GM12878 (cell line): ENCODE data around the gene MAN1A1. TPM values are rescaled to one million over a fixed set of nuclear protein-coding genes. Genes with fewer than 3 reads are reported as not detected.

Experiments
- ATAC-seq: fragments of 200-7000 bp; cut with Tn5 transposase; 3 replicates; pipeline ENCODE4 v1.9.1; 2020; ENCODE audit warnings: mild to moderate bottlenecking, moderate library complexity
- BruUV-seq: library from RNA; stranded (reverse); fragments of 400-500 nt; replicated peaks from 2 replicates; lab custom pipeline; 2021; lab: Mats Ljungman, UMichigan
- CTCF ChIA-PET: fragments of 300-600 bp; sonication (Branson Sonifier 250); formaldehyde crosslinking; extraction: SDS; loops from one replicate; lab custom pipeline; 2021; ENCODE audit warnings: inconsistent platforms; lab: Yijun Ruan, JAX
- POLR2A ChIA-PET: fragments of 350-600 bp; formaldehyde crosslinking; extraction: SDS; loops from one replicate; lab custom pipeline; 2021; ENCODE audit warnings: inconsistent platforms; lab: Charles Lee
- RAD21 ChIA-PET: fragments of 300-600 bp; sonication (Branson Sonifier 250); formaldehyde crosslinking; loops from one replicate; lab custom pipeline; 2023; ENCODE audit warnings: antibody characterized with exemption; ENCODE audit not compliant: unreplicated experiment; lab: Charles Lee
- SMC1A ChIA-PET: fragments of 300-600 bp; sonication (Branson Sonifier 250); formaldehyde crosslinking; loops from one replicate; lab custom pipeline; 2023; ENCODE audit not compliant: unreplicated experiment, uncharacterized antibody; lab: Charles Lee
- DNase-seq: peaks from one replicate; pipeline ENCODE4 v3.0.0-alpha.2; 2011; ENCODE audit warnings: low read depth, low spot score
- FAIRE-seq: peaks from 3 replicates; lab custom pipeline; 2011; peaks lifted over from hg19 to GRCh38; lab: Jason Lieb, UNC
- H2AFZ ChIP-seq: 2 replicates; pipeline ENCODE4 v1.6.0; 2011; ENCODE audit warnings: low read depth, low read length, control low read depth; ENCODE audit not compliant: control insufficient read depth
- H3K27ac ChIP-seq: 2 replicates; pipeline ENCODE4 v1.5.1; 2011; ENCODE audit warnings: control low read depth; ENCODE audit not compliant: control insufficient read depth, insufficient read depth
- H3K27me3 ChIP-seq, 2 experiments: replicated peaks in 1 of 2; 2 replicates each; pipeline versions ENCODE4 v1.6.0 to v1.6.1; 2011; ENCODE audit warnings: low read length in 1 of 2; ENCODE audit not compliant: control insufficient read depth in 2 of 2, insufficient read depth in 2 of 2
- H3K36me3 ChIP-seq, 2 experiments: 2 replicates each; pipeline ENCODE4 v1.5.1; 2011; ENCODE audit warnings: low read length in 1 of 2; ENCODE audit not compliant: control insufficient read depth in 2 of 2, insufficient read depth in 2 of 2
- H3K4me1 ChIP-seq: 2 replicates; pipeline ENCODE4 v1.6.1; 2011; ENCODE audit warnings: mild to moderate bottlenecking, low read length, moderate library complexity, mixed read lengths; ENCODE audit not compliant: control insufficient read depth, insufficient read depth
- H3K4me2 ChIP-seq: 2 replicates; pipeline ENCODE4 v1.6.0; 2011; ENCODE audit warnings: control low read depth; ENCODE audit not compliant: control insufficient read depth, insufficient read depth
- H3K4me3 ChIP-seq: fragments of 200-600 bp; sonication (generic); 2 replicates; pipeline ENCODE4 v1.5.1; 2016
- H3K79me2 ChIP-seq: 2 replicates; pipeline ENCODE4 v1.6.0; 2011; ENCODE audit warnings: low read length; ENCODE audit not compliant: control insufficient read depth, insufficient read depth
- H3K9ac ChIP-seq: 2 replicates; pipeline ENCODE4 v1.8.0; 2011; ENCODE audit warnings: low read length, control low read depth, mixed read lengths; ENCODE audit not compliant: control insufficient read depth, insufficient read depth
- H3K9me3 ChIP-seq: replicated peaks from 3 replicates; pipeline ENCODE4 v1.5.1; 2011; ENCODE audit warnings: mild to moderate bottlenecking, low read length; ENCODE audit not compliant: control insufficient read depth, insufficient read depth
- H4K20me1 ChIP-seq: 2 replicates; pipeline ENCODE4 v1.6.0; 2011; ENCODE audit not compliant: control insufficient read depth, insufficient read depth
- NKRF ChIP-seq: fragments of 450-650 bp; conservative IDR thresholded peaks from 2 replicates; pipeline ENCODE4 v1.6.1; 2017; ENCODE audit warnings: mild to moderate bottlenecking, moderate library complexity
- ZNF592 ChIP-seq: fragments of 450-650 bp; IDR thresholded peaks from 2 replicates; pipeline ENCODE4 v1.6.1; 2017; ENCODE audit warnings: mild to moderate bottlenecking, moderate library complexity
- WGBS: methylation state at CpG from one replicate; pipeline ENCODE4 v1.1.6; 2016; ENCODE audit warnings: low lambda C conversion rate; ENCODE audit not compliant: insufficient replicate concordance, insufficient coverage; ENCODE audit errors: missing lambda C conversion rate; 5-methylcytosine and 5-hydroxymethylcytosine counted together
- in situ Hi-C: fragments of 300-500 bp; cut with MboI; formaldehyde crosslinking; loops from 9 replicates; pipeline ENCODE4 v1.14.3; 2018; ENCODE audit warnings: mixed read lengths
- intact Hi-C: fragments of 100-400 bp; cut with micrococcal nuclease; formaldehyde crosslinking; loops from one replicate; pipeline ENCODE4 v1.14.2; 2022; ENCODE audit not compliant: unreplicated experiment
- polyA plus RNA-seq, 11 experiments: library from polyadenylated mRNA; depleted of rRNA in 4 of 11; unstranded in 6 of 11; stranded (reverse) in 5 of 11; fragments of >200 nt; fragmentation: Nextera tagmentation in 4 of 11; fragmentation: Illumina TruSeq in 1 of 11; extraction: Ambion mirVana in 4 of 11; extraction: Trizol in 1 of 11; gene quantifications; 1 replicate in 1 of 11; 2 replicates in 10 of 11; pipeline versions ENCODE4 v1.2.1 to v1.2.3, GENCODE V29; 2011 to 2016; ENCODE audit warnings: inconsistent platforms in 2 of 11, missing spikeins in 2 of 11, low read depth in 1 of 11
- total RNA-seq, 4 experiments: library from RNA; depleted of rRNA in 3 of 4; stranded (reverse); fragments of >200 nt in 3 of 4; fragmentation: Illumina TruSeq in 1 of 4; extraction: Trizol in 1 of 4; gene quantifications; 2 replicates each; pipeline versions ENCODE4 v1.2.1 to v1.2.3, GENCODE V29; 2013 to 2021

Gene MAN1A1
- total and polyA plus RNA-seq, 10 of the 15 experiments (the other 5 are each of a cell fraction or from before 2014, with no cell fraction given) = 5.4 to 28.1 (median 19.5) TPM

- 100% methylated on average over 1 of the region's 1 CpG for WGBS
- H4K20me1 ChIP-seq = no peaks in the 10 kb centered on the region
- in situ Hi-C loops = no loop called here
- DNase-seq (no peak), ATAC-seq (no peak), FAIRE-seq (no peak)
- H3K27me3 ChIP-seq = no peaks in the 10 kb centered on the region
- H3K4me2 ChIP-seq = no peak overlapping the region
- no peaks in the 10 kb centered on the region for H3K4me1 ChIP-seq
- BruUV-seq = no TSS peak
- H3K9ac ChIP-seq = no peak overlapping the region
- POLR2A ChIA-PET = interaction anchor here (0.6 to 1.4 kb wide), 2 partner anchors 20 to 143 kb away, joined by 4 read pairs; no protein-coding TSS in a partner anchor
- intact Hi-C loops = no loop called here
- RAD21 ChIA-PET = interaction anchor here (0.6 to 1.5 kb wide), 3 partner anchors 35 to 51 kb away, joined by 3 read pairs; no protein-coding TSS in a partner anchor
- H3K36me3 ChIP-seq = peaks cover 2 to 10% of the 10 kb centered on the region in 2 experiments; a peak in 3 of 4 replicates
- no peaks in the 10 kb centered on the region for H3K9me3 ChIP-seq
- H3K4me3 ChIP-seq = no peak overlapping the region
- CTCF ChIA-PET = interaction anchor here (0.7 to 2.8 kb wide), 8 partner anchors 8 to 134 kb away, joined by 3 to 8 read pairs (median 3); no protein-coding TSS in a partner anchor
- no peak overlapping the region for H2AFZ ChIP-seq
- TF ChIP-seq ZNF592 (no peak), NKRF (no peak)
- no peaks in the 10 kb centered on the region for H3K79me2 ChIP-seq
- SMC1A ChIA-PET = interaction anchor here (0.7 to 3.0 kb wide), 13 partner anchors 9 to 404 kb away, joined by 3 to 21 read pairs (median 4); no protein-coding TSS in a partner anchor
- no peak overlapping the region for H3K27ac ChIP-seq
These were observed 148.9 kb downstream of the MAN1A1 start for GRCh38 chr6:119200512-119201175.
